Measurements from ENCODE around the gene FBXO24. TPM values are rescaled to one million over a fixed set of nuclear protein-coding genes. Genes with fewer than 3 reads are reported as not detected.

The FBXO24 gene
- total and polyA plus RNA-seq, 9 of the 15 experiments (the other 6 are each of a cell fraction or from before 2014, with no cell fraction given), result 0.17 to 0.95 (median 0.50) TPM

DNA sequence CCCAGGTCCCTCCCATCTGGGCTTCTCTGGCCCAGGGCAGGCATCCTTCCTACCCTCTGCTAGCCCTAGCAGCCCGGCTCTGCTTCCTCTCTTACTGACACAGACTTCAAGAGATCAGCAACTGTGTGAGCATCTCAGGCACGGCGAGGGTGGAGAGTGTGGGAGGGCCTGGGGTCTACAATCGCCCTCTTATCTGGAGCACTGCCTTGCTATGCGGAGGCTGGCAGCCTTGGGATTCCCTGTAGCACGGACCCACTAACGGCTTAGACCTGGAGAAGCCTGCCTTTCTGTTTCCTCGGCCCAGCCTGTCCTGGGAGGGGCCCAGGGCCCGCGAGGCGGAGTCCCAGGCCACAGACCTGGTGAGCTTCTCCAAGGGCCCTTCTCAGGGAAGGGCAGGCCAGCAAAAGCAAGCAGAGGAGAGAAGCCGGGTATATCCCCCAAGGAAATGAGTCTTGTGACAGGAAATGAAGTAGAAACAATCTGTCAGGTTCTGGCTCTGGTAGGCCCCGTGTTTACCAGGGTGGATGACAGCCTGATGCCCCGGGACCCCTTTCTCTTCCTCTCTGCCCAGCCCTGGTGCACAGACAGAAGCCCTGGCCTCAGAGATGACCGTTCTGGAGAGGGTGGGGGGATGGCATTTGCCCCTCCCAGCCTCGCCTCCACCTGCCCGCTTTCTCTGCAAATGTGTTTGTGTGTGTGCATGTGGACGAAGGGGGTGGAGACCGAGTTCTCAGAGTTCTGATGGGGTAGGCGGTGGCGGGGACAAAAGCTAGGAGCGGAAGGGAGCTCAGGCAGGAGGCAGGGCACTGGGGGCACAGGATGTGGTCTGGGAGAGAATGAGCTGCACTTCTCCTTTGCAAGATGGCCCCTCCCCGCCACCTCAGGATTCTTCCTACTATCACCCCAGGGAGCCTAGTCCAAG lies 2.7 kb upstream of the FBXO24 start (continued):
- TF ChIP-seq ZNF175 (CRISPR knock-in tag; IDR thresholded peaks at IDR 0.05; ENCODE audit: low read depth), result 0 out of 2 replicates have a peak, but pooled peaks have one; percentile 47
- TF ChIP-seq, protein P1, sequence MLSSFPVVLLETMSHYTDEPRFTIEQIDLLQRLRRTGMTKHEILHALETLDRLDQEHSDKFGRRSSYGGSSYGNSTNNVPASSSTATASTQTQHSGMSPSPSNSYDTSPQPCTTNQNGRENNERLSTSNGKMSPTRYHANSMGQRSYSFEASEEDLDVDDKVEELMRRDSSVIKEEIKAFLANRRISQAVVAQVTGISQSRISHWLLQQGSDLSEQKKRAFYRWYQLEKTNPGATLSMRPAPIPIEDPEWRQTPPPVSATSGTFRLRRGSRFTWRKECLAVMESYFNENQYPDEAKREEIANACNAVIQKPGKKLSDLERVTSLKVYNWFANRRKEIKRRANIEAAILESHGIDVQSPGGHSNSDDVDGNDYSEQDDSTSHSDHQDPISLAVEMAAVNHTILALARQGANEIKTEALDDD (IDR thresholded peaks at IDR 0.05), result no peak
- TF ChIP-seq TRIM28 (IDR thresholded peaks at IDR 0.05), result no peak
- no peak for TF ChIP-seq ETV6 (IDR thresholded peaks at IDR 0.05; ENCODE audit: borderline replicate concordance in 1 of 2, low read depth in 2 of 2, low read length in 1 of 2)
- no peak for TF ChIP-seq ETV6 (CRISPR knock-in tag; IDR thresholded peaks at IDR 0.05; ENCODE audit: borderline replicate concordance)
- no peak for TF ChIP-seq CUX1 (CRISPR knock-in tag; IDR thresholded peaks at IDR 0.05)
- no peak for TF ChIP-seq HLTF (IDR thresholded peaks at IDR 0.05)
- TF ChIP-seq TGIF2 (CRISPR knock-in tag; IDR thresholded peaks at IDR 0.05), result no peak
- no peak for TF ChIP-seq EP300 (IDR thresholded peaks at IDR 0.05; ENCODE audit: low read length)
- TF ChIP-seq CBX5 (IDR thresholded peaks at IDR 0.05; ENCODE audit: borderline replicate concordance, low read depth), result no peak
- no peak for TF ChIP-seq ZBTB8A (IDR thresholded peaks at IDR 0.05; ENCODE audit: partially characterized antibody)
- TF ChIP-seq, protein P2, sequence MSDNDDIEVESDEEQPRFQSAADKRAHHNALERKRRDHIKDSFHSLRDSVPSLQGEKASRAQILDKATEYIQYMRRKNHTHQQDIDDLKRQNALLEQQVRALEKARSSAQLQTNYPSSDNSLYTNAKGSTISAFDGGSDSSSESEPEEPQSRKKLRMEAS (CRISPR knock-in tag; IDR thresholded peaks at IDR 0.05), result peak; percentile 24; the same call in 1 of the 2 replicates
- TF ChIP-seq AFF4 (CRISPR knock-in tag; IDR thresholded peaks at IDR 0.05), result no peak
- no peak for TF ChIP-seq FOXJ3 (CRISPR knock-in tag; IDR thresholded peaks at IDR 0.05)
- TF ChIP-seq CEBPG (CRISPR knock-in tag; IDR thresholded peaks at IDR 0.05), result 0 out of 2 replicates have a peak, but pooled peaks have one; percentile 9
- TF ChIP-seq CEBPG (tag; conservative IDR thresholded peaks at IDR 0.05 in 1 of 2, IDR thresholded peaks at IDR 0.05 in 1 of 2), result no peak
- no peak for TF ChIP-seq SIN3A (IDR thresholded peaks at IDR 0.05; ENCODE audit: borderline replicate concordance in 2 of 2, control insufficient read depth in 1 of 2, low read depth in 2 of 2, low read length in 2 of 2)
